ENCODE data around the gene ANKRD11.
"Not testable (repeated sequence)": the region's sequence is repeated elsewhere in the genome, so short reads cannot be mapped to it uniquely, and the experiment has no call there.

The ANKRD11 gene

GRCh38 chr16:89328412-89329400 is 161.7 kb downstream of the ANKRD11 start:
- DNase-seq (ENCODE audit: low spot score), result not testable (repeated sequence)

DNA sequence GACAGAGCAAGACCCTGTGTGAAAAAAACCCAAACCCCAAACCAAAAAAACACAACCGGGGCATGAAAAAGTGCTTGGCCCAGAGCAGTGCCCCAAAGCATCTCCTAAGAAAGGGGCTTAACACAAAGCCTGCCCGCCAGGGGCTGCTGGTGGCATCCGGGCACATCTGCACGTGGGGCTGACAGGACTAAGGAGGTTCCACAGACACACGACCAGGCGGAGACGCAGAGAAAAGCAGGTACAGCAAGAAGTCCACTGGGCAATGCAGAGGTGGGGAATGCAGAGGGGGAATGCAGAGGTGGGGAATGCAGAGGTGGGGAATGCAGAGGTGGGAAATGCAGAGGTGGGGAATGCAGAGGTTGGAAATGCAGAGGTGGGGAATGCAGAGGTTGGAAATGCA is 163.6 kb downstream of the ANKRD11 start:
- no peak for DNase-seq (ENCODE audit: low spot score)

GRCh38 chr16:89325861-89326471 is 164.4 kb downstream of the ANKRD11 start:
- peak; percentile 86 for DNase-seq (ENCODE audit: low spot score)

DNA sequence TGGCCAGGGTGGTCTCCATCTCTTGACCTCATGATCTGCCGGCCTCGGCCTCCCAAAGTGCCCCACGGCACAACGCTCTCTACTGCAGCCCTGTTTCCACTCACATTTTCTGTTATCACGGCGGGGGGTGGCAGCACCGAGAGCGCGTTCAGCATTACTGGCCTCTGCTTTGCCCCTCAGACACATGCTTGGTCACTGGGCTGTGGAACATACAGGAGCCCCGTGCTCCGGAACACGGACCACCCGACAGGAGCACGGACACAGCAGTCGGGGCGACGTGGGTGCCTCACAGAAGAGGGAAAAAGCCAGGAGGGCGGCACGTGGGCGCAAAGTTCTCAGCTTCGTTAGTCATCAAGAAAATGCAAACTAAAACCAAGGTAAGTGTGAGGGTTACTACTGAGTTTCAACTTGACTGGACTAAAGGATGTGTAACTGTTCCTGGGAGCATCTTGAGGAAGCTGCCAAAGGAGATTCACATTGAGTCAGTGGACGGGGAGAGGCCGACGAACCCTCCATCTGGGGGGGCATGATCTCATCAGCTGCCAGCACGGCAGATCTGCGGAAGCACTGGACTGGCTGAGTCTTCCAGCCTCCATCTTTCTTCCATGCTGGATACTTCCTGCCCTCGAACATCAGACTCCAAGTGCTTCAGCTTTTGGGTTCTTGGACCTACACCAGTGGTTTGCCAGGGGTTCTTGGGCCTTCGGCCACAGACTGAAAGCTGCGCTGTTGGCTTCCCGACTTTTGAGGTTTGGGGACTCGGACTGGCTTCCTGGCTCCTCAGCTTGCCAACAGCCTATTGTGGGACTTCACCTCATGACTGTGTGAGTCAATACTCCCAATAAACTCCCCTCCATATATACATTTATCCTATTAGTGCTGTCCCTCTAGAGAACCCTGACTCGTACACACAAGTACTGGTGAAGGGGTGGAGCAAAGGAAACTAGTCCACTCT is 166.0 kb downstream of the ANKRD11 start:
- DNase-seq (ENCODE audit: low spot score), result no peak

GRCh38 chr16:89323120-89323960 is 167.0 kb downstream of the ANKRD11 start:
- no peak for DNase-seq (ENCODE audit: low spot score)

DNA sequence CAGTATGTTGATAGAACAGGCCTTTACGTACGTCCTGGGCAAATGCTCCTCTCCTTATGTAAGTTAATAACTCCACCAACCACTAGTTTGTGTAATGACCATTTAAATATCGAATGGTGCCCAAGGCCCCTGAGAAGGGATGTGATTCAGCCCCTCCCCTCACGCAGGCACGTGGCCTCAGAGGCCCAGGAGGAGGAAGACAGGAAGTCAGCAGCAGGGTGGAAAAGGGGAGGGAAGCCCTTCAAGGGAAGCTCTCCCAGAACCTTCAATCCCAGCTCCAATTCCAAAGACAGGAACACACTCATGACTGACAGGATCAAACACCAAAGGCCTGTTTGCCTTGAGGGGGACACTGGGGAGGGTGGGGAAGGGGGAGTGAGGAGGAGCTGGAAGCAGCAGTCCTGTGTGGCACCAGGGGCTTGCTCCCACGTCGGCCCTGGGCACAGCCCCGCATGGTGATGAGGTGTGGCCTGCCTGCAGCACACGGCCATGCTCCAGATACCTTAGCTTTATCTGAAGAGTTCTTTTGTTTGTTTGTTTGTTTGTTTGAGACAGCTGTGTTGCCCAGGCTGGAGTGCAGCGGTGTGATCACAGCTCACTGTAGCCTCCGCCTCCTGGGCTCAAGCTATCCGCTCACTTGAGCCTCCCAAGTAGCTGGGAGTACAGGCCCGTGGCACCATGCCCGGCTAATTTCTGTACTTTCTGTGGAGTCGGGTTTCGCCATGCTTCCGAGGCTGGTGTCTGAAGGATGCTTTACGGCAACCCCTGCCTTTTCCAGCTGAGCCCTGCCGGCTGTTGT is 167.8 kb downstream of the ANKRD11 start:
- DNase-seq (ENCODE audit: low spot score), result no peak

GRCh38 chr16:89320782-89321501 is 169.4 kb downstream of the ANKRD11 start:
- DNase-seq (ENCODE audit: low spot score), result no peak

DNA sequence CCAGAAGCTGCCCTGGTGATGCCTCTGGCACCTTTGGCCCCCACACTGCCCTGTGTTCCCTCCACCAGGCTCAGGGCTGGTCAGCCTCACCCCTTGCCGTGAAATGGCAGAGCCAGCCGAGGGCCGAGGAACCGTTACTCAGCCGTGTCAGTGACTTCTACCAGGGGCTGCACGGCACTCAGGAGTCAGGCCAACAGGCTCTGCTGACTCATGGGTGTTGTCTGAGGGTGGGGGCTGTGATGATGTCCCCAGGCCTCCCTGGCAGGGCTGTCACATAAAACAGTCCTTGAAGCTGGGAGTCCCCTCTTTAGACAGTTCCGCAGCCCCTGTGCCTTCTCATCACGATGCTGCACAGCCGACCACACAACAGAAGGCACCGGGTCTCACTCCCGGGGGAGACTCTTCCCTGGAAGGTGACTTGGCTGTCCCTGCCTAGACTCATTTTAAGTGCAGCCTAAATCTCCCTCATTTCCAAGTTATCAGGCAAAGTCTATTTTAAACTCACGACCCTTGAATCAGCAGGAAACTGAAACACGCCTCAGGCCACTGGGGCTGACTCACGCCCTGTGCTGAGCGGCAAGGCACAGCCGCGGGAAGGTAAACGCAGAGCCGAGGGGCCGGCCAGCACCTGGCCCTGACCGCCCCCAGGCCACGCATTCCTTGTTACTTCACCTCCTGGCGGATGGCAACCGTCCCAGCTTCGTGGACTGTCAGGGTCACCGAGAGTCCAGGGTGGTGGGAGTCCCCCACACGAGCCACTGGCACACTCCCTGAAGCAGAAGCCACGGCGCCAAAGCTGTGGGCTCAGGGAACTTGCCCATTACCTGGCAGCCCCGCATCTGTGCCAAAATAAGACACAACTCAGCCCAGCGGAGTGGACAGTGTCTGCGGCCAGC is 170.2 kb downstream of the ANKRD11 start:
- peak; percentile 38 for DNase-seq (ENCODE audit: low spot score)

GRCh38 chr16:89319631-89319885 is 170.8 kb downstream of the ANKRD11 start:
- DNase-seq (ENCODE audit: low spot score), result no peak

DNA sequence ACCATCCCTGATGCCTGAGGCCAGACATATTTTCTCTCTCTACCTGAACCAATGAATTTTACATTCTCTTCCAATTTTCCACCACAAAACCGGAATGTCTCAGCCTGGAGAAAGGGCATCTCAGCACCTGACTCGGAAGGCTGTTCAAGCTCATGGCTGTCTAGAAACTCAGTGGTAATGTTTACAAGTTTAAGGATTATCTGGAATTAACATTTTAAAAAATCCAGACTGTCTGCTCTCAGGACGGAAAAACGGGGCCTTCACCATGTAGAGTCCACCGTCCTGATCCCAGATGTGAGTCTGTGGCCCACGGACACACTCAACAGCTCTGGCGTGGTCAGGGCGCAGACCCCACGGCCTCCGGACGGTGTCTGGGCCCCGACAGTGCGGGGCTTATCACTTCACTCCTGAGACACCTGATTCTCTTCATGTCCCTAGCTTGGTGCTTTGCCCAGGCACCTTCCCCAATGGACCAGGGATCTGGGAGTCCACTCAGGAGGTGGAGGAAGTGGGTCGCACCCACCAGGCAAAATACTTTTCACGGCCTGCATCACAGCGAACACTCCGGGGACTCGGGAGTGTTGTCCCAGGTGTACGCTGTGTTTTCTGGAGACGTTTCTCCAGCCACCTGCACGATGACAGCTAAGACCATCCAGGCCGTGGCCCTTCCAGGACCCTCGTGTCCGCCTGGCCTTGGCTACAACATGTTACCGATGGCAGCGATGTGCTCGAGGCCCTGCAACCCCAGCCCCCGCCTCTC is 171.3 kb downstream of the ANKRD11 start:
- DNase-seq (ENCODE audit: low spot score), result no peak

GRCh38 chr16:89318430-89318758 is 172.0 kb downstream of the ANKRD11 start:
- no peak for DNase-seq (ENCODE audit: low spot score)

DNA sequence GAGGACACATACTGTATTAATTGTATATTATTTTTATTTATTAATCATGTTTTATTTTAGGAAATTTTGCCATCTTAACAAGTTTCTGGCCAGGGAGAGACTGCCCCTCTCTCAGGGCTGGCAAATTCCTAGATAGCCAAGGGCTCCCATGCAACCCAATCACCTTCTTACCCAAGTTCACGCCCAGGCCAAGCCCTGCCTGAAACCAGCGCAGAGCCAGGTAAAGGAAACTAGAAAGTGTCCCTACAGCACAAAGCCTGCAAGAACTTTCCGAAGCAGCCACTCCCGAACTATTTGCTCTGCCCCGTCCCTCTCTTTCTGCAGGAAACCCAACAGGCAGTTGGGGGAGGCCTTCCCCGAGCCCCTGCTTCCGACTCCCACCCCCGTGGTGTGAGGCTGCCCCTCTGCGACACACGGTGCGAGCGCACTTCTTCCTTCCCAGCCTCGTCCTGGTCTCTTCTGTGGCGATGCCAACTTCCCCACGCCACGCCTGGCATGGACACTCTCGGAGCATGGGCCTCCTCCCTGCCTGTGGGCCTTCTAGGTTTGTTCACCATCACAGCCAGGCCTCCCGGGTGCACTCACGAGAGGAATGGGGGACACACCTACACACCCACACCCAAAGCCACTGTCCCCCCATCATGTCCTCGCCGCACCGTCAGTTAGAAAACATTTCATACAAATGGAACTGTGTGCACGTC is 172.5 kb downstream of the ANKRD11 start:
- no peak for DNase-seq (ENCODE audit: low spot score)

- DNase-seq (ENCODE audit: low spot score), result no peak
Measured at GRCh38 chr16:89317101-89317671, 173.2 kb downstream of the ANKRD11 start.

- DNase-seq (ENCODE audit: low spot score), result no peak
Measured at GRCh38 chr16:89316701-89317100, 173.7 kb downstream of the ANKRD11 start.

GRCh38 chr16:89315791-89316581 is 174.4 kb downstream of the ANKRD11 start:
- no peak for DNase-seq (ENCODE audit: low spot score)

DNA sequence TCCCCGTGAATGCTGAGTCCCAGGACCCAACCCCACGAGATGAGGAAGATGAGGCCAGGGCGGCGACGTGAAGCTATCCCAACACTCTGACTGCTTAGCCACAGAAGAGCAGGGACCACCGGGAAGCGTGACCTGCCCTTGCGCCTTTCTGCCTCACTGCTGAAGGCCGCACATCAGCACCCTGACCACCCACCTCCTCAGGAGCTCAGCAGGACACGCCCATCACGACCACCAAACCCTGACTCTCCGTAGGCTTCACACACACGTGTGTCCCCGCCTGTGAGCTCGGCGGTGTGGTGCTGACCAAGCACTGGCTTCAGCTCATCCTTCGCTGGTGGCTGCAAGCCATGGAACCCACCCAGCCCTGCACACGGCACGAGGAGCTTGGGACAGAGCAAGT is 175.1 kb downstream of the ANKRD11 start:
- DNase-seq (ENCODE audit: low spot score), result no peak

GRCh38 chr16:89314854-89315253 is 175.5 kb downstream of the ANKRD11 start:
- DNase-seq (ENCODE audit: low spot score), result no peak

Measured in hematopoietic multipotent progenitor cell treated with erythropoietin and hydrocortisone succinate and interleukin-3 and kit ligand, for 17 days (in vitro differentiated cells).